CD4-positive, alpha-beta T cell treated with Interleukin-2 at 100 ng/mL for 4 hours (primary cell): Measurements from ENCODE around the gene DOCK4.

Experiments
- DNase-seq: peaks from one replicate; pipeline ENCODE4 v3.0.0-alpha.2; 2020; ENCODE audit warnings: low spot score

Gene DOCK4

DNA sequence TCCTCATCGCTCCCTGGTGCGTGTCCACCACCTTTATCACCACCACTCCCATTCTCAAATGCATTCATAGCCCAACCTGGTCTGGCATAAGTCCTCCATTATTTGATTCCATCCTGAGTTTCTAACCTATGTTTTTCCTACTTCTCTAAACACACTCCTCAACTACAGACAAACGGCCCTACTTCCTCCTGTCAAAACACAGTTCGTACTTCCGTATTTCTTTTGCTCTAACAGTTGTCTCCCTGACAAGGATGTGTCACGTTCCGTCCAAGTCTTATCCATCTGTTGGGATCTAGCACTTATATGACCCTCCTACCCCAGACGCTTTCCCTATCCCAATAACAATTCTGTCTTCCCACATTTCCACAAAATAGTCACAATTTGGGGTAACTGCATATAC, 46.8 kb downstream of the DOCK4 start:
- no peak for DNase-seq

DNA sequence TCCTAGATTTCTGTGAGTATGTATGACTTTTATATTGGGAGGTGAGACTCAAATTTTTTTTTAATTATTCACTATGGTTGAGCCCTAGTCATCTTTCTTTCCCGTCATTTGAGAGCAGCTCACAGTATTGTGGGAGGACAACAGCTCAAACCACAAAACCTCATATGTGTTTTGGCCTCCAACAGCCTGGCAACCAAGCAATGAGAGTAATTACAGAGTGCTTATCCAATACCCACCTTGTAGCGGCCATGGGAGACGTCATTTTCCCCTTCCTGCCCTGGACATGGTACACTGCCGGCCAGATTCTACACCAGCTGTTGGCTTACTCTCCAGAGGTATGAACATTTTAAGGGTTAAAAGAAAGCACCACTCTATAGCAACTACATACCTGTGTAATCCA, 49.1 kb downstream of the DOCK4 start:
- DNase-seq: no peak

DNA sequence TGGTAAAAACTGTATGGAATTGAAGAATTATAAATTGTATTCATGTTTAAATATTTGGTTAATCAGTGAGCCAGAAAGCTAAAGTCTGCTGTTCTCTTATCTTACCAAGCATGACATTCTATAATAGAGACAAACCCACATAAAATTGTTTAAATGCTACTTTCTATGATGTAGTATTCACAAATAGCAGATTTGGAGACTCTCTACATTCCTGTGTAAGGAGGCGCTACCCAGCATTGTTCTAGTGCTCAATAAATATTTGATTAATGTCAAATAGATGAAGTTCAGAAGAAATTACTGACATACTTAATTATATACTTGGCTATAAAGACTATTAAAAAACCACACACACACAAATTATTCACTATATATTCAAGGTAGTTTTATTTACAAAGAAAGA, 49.8 kb downstream of the DOCK4 start:
- no peak for DNase-seq

DNA sequence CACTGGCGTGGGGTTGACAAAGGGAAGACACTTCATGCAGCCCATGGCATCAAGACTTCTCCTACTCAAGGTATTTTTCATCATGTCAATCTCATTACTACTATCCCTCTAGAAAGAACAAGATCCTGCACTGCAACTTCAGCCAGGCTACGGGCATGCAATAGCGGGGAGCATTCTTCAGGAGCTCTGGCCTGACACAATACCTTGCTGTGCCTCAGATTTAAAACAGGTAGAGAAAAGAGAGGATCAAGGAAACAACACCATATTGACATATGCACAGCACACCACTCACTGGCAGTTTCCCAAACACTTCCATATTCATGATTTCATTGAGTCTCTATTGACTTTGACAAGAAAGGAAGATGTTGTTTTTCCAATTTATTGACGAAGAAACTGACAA, 51.5 kb downstream of the DOCK4 start:
- DNase-seq: no peak

DNA sequence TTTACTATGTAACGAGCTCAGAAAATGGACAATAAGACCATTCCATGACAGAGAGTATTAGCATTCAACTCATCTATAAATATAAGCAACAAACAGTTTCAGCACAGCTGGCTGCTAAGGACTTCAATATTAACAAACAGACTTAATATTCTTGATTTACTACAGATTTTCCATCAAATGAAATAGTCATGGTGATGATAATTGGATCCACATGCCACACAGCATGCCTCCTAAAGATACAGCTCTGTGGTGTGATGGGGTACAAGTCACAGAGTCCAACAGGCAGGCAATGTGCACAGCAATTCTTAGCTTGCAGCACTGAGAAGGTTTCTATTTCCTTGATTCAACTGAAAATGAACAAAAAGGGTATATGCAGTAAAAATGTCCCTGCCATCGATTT, 54.0 kb downstream of the DOCK4 start:
- no peak for DNase-seq

DNA sequence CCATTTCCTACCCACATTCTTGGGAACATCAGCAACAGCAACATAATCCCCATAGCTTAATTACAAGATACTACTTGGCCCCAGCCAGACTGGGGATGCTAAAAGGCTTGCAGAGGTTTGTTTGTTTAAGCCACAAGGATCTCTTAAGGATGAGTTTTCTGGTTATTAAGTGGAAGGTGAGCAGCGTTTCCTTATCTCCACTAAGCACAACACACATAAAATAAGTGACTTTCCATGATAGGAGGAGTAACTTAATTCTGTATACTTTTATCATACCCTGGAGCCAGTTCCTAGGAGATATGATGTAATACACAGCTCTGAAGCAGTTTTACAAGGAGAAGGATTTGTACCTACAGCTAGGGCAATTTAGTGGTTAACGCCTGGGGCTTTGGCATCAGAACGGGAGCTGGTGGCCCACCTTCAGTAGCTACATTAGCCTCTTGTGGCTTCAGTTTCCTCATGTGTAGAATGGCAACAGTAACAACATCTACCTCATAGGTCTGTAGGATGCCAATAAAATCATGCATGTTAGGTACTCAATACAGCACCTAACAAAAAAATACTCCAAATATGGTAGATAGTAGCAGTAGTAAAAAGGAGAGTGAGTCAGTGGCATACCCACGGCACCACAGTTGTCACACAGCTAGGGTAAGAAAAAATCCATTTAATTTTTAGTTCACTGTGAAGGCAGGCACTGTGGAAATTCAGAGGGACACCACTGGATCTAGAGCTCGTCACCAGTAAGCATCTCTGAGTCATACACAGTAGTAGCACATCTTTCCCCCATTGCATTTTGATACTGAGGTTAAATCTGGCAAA, 55.2 kb downstream of the DOCK4 start:
- no peak for DNase-seq

DNA sequence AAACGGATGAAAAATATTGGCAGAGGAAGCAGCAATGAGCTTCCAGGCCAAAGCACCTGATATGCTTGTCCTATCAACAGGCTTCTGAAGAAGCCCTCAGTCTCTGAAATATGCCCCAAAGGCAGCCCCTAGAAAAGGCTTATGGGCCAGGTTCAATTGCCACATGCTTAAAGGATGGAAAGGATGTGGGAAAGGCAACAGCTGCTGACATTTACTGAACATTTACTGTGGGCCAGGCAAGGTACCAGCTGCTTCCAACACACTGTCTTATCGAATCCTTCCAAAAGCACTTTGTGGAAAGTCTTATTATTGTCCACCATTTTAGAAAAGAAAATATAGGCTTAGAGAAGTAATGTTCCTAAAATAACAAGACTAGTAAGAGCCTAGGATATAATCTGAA, 56.5 kb downstream of the DOCK4 start:
- DNase-seq: no peak

DNA sequence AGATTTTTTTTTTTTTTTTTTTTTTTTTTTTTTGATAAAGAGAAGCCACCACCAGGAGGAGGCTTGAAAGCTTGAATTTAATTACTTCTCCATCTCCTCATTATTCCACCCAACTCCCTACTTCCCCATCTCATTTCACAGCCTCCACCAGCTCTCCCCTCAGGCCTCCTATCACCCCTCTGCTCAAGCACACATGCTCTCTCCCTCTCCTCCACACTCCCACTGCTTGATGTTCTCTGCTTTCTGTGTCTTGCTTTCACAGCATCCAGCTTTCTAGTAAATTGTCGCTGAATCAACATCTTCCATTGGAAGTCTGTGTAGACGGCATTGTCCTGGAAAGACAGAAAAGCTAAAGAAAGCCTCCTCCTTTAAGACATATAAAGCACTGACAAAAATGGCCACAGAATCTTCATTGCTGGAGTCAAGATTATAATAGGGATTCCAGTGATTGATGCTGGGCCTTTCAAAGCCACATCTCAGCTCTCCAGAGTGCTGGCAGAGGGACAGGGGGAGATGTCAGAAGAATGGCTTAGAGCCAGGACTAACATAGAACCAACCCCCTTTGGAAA, 58.3 kb downstream of the DOCK4 start:
- DNase-seq: no peak

DNA sequence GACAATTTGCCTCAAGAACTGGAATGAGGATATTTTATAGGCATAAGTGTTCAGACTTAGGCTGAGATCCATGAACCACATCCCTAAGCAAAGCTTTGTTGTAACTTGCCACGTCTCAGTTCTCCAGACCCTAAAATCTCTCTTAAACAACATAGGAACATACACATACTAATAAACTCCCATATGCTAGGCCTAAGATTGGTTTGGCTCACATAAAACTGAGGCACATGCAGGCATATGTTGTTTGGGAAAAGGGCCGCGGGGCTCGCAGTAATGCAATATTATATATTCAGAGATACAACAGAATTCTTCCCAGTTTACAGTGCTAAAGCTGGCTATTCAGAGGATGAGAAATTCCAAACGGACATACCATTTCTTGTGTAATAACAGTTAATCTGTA, 61.0 kb downstream of the DOCK4 start:
- no peak for DNase-seq

DNA sequence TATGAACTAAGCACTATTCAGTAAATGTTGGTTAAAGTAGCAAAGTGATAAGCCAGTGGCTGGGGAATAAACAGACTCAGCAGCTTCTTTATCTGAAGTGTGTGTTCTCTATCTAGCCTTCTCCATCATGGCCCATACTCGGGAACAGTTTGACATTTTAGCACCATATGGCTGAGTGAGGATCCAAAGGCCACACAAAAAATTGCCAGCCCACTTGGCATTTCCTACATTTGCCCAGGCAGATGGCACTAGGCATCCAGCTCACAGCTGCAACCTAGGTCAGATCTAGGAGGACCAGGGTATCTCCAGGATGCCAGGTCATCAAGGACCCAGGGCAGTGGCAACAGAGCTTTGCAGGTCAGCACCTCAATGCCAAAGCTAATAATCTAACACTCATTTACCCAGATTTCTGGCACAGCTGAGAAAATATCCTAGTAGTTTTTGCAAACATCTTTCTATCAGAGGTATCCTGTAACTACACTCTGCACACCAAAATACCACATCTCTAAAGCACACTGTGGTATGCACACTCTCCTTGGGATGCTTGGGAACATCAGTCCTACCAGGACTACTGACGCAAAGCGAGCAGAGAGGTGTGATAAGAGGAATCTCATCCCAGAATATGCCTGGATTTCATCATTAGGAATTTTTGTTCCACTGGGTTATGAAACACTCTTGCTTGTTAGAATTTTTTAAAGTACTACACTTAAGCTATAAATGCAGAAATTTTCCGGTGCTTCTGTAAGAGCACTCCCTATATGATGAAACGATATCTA, 61.7 kb downstream of the DOCK4 start:
- DNase-seq: no peak

DNA sequence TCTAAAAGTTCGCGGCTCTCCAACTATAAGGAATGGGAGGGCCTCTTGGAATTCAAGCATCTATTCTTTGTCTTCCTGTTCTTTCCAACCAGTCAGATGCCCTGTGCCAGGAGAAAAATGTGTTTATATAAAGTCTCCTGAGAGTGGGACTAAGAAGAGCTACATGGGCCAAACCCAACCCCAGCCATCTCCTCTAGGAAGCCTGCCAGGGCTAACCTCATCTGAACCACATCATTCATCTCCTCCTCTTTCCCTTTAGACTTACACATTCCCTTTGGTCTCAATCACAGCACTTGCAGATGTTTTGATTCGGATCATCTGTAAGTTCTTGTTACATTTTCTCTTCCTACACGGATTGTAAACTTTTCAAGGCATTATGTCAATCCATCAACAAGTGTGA, 62.6 kb downstream of the DOCK4 start:
- DNase-seq: no peak

DNA sequence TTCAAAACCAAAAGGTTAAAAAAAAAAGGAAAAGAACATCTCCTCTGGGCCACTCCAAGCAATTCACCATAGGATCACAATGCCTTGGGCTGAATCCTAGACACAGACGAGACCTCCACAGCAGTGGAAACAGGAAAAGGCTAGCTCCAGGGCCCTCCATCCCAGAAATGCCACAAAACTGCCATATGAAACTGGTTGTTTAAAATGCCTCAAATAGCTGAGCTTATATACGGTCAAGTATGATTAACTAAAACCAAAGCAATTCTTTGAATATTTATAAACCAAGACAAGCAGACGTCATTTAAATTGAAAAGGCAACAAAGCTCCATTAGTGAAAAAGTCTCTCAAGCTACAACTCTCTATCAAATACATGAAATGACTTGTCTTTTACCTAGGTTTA, 63.1 kb downstream of the DOCK4 start:
- DNase-seq: no peak

DNA sequence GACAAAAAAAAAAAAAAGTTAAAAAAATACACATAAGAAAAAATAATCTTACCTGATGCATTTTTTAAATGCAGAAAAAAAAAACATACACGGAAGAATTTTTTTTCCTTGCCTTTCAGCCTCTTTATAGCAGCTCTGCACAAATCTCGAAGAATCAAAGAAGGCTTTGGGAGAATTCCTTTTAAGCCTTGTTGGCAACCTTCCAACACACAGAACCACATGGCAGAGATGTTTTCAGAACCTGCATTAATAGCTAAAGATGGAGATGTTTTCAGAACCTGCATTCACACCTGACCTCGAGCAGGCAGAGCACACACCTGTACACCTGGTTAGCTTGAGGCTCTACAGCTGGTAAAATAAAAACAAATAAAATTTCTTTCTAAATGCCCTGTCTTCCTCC, 65.6 kb downstream of the DOCK4 start:
- no peak for DNase-seq

DNA sequence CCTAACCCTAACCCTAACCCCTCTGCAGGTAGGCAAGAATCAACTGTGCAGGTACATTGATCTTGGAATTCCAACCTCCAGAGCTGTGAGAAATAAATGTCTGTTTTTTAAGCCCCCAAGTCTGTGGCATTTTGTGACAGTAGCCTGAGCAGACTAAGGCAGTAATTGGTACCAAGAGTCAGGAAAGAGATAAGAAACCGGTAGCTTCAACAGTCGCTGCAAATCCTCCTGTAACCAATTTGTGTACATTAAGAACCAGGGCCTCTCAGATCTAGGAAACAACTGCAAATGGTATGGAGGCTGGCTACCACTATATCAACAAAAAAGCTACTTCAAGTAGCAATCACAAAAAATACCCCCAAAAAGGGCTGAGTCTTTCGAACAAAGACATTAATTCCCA, 67.3 kb downstream of the DOCK4 start:
- DNase-seq: no peak

DNA sequence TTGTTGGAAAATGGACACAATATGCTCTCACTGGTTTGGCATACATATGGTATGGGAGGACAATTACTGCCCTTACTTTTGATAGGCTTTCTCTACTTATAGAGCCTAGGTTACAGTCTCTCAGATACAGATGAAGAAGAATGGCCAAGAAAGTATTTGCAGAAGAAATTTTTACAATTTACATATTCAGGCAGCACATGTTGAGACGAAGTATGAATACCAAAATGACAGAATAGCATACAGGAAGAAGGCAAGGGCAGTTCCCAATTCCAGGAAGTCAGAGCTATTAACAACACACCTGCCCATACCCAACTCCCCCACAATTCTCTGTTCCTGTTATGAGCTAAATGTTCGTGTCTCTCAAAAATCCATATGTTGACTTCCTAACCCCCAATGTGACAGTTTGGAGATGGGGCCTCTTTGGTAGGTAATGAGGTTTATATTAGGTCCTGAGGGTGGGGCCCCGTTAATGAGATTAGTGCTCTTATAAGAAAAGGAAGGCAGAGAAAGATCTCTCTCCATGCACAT, 67.8 kb downstream of the DOCK4 start:
- no peak for DNase-seq

DNA sequence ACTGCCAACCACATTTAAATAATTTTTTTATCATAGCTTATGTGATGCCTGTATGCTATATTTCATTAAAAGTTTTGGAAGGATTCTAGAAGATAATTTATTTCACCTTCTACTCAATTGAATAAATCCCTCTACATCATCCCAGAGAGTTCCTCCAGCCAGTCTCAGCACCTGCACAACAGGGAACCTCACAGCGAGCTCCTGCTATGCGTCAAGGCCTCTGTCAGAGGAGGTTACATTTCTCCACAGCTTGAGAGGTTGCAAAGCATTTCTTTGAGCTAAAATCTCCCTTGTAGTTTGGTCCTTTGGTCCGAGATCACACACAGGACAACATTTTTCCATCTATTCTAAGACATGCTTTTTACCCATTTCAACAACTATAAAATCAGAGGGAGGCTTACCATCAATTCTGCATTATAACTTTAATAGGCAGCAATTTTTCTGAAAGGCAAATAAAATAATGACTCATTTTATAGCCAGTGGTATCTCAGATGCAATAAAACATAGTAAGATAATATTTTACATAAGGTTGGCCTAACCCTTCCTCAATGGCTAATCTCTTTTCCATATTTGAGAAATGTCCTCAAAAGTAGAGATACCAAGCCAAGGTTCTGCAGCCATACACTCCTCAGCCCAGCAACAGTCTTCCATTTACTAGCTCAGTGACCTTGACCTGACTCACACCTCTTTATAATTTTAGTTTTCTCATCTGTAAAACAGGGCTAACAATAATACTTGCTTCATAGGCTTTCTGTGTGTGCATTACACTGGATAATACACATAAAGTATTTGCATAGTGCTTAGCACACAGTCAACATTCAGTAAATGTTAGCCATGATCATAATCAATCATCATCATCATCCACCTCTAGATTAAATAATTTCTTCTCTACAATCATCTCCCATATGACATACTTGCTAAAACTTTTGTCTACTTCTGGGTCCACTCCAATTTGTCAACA, 68.8 kb downstream of the DOCK4 start:
- no peak for DNase-seq

DNA sequence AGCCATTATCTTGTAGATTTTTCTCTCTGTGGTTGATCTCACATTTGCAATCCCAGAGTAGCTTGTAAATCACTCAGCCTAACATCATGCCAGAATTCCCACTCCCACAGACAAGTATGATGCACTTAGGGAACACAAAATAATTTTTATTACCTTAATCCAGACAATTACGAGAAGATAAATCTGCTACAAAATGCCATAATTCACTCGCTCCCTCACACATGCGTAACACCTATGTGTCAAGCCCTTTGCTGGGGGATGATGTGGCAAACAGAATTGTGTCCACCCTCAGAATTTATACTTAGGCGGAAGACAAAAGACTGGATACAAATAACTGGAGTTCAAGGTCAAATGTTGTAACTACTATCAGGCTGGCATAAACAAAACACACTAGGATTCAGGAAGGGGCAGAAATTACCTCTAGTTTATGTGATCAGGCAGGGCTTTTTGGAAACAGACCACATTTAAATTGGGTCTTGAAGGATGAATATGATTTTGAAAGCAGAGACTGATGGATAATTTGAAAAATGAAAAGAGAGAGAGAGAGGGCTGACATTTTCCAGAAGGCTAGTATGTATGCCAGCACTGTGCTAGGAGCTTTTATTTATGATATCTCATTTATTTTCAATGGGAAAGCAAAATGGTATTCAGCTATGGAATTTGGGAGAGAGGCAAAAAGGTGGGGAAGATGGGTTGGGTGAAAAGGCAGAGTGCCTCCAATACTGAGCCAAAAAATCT, 69.8 kb downstream of the DOCK4 start:
- no peak for DNase-seq

DNA sequence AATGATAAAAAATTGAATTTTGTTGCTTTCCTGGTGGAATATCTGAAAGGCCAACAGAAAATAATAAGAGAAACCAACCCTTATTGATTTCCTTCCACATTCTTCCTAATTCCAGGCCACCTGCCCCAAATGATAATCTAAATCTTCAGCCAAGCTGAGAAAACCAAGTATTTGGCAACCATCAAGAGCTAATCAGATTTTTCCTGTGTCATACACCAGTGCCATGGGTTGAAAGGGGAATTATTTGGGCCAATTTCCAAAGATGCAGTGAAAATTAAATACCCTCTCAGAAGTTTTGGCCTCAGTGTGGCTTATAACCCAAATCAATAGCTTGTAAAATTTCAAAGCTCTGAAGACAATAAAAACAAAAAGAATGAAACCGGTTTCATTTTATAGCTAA, 70.4 kb downstream of the DOCK4 start:
- DNase-seq: no peak

DNA sequence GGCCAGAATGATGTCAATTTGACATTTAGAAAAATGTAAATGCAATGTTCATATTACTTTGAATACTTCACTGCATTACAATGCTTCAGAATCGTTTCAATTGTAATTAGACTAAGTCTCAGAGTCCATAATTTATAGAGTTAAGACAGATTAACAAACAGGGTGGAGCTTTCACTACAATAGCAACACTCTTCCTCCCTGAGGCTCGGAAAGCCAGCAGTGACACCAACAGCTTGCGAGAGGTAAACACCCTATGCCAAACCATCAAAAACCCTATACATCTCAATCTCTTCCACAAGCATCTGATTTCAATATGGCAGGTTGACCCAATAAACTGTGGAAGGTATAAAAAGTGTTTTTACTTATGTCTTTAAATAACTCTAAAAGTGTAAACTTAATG, 72.2 kb downstream of the DOCK4 start:
- DNase-seq: no peak

DNA sequence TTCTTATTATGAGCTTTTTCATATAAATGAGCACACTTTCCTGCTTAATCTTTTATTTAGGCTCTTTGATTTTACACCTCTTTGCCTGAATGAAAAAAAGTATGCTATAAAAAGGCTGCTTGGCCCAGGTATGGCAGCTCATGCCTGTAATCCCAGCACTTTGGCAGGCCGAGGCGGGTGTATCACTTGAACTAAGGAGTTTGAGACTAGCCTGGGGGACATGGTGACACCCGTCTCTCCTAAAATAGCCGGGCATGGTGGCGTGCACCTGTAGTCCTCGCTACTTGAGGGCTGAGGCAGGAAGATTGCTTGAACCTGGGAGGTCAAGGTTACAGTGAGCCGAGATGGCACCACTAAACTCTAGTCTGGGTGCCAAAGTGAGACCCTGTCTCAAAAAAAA, 72.9 kb downstream of the DOCK4 start:
- DNase-seq: no peak

DNA sequence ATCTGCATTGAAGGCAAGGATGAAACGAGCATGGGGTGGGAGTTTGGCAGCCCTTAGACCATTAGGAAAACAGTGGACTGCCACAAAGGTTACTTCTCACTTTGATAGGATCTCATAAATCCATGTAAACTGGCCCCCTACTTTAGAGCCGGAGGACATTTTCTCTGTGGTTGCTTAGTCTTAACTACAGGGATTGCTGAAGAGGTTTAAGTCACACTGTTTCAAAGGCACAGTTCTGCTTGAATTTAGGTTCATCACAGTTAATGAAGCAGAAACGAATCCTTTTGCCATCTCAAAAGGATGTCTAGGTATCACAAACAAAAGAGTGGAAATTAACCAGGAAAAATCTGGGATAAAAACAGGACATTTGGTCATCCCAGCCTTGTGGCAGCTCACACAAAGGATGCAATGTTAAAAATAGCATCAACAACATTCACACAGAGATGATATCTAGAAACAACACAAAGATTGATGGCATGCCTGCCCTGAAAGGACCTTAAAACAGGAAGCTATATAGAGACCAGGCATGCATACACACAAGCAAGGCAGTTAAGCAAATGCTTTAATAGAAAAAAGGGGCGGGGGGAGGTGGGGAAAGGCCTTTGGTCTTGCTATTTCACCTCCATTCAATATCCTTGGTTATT, 74.0 kb downstream of the DOCK4 start:
- DNase-seq: no peak
